Activated naive CD8-positive, alpha-beta T cell treated with anti-CD3 and anti-CD28 coated beads, Interleukin-2, amount 10 ng/mL, durations not matched to agents 7 days and 5 days (primary cell): Measurements from ENCODE around the gene LIM2. TPM values are rescaled to one million over a fixed set of nuclear protein-coding genes. Genes with fewer than 3 reads are reported as not detected.

Experiments
- ATAC-seq: fragments of 150-1000 bp; cut with Tn5 transposase; one replicate; pipeline ENCODE4 v1.10.0; 2021; ENCODE audit warnings: low read depth, moderate library complexity
- POLR2A ChIA-PET: fragments of 350-600 bp; sonication (Branson Sonifier 250); formaldehyde crosslinking; loops from one replicate; lab custom pipeline; 2021; ENCODE audit warnings: antibody characterized with exemption; lab: Charles Lee
- DNase-seq: peaks from one replicate; pipeline ENCODE4 v3.0.0; 2021
- H3K27ac Mint-ChIP-seq: one replicate; pipeline ENCODE4 v1.8.0; 2022; ENCODE audit warnings: mild to moderate bottlenecking, mixed read lengths
- H3K27me3 Mint-ChIP-seq: one replicate; pipeline ENCODE4 v1.8.0; 2022; ENCODE audit warnings: mild to moderate bottlenecking, moderate library complexity, mixed read lengths
- H3K36me3 Mint-ChIP-seq: one replicate; pipeline ENCODE4 v1.8.0; 2021; ENCODE audit warnings: mild to moderate bottlenecking, mixed read lengths
- H3K4me1 Mint-ChIP-seq: one replicate; pipeline ENCODE4 v1.8.0; 2021; ENCODE audit warnings: mixed read lengths
- H3K4me3 Mint-ChIP-seq: one replicate; pipeline ENCODE4 v1.8.0; 2022; ENCODE audit warnings: mild to moderate bottlenecking, moderate library complexity, mixed read lengths
- H3K9me3 Mint-ChIP-seq: one replicate; pipeline ENCODE4 v1.8.0; 2021; ENCODE audit warnings: mixed read lengths
- total RNA-seq, 2 experiments: library from RNA; stranded (reverse); gene quantifications; one replicate each; pipeline ENCODE4 v1.2.3, GENCODE V29; 2021

LIM2 gene
- total RNA-seq, 2 experiments from 2014 or later = not detected

GRCh38 chr19:51389143-51389542 is 1.4 kb upstream of the LIM2 start:
- Mint-ChIP-seq H3K36me3 (no peaks in the 10 kb centered on the region), H3K4me3 (no peak overlapping the region), H3K9me3 (no peaks in the 10 kb centered on the region), H3K27me3 (no peaks in the 10 kb centered on the region), H3K27ac (no peak overlapping the region), H3K4me1 (peaks cover 24% of the 10 kb centered on the region)
- DNase-seq (no peak), ATAC-seq (no peak)
- POLR2A ChIA-PET = no interaction called here

GRCh38 chr19:51386882-51387520 is 773 bp downstream of the LIM2 start:
- ATAC-seq = no peak
- H3K4me1 Mint-ChIP-seq = peaks cover 18% of the 10 kb centered on the region
- H3K4me3 Mint-ChIP-seq = no peak overlapping the region
- no peak overlapping the region for H3K27ac Mint-ChIP-seq
- H3K36me3 Mint-ChIP-seq = no peaks in the 10 kb centered on the region
- no peak for DNase-seq
- no peaks in the 10 kb centered on the region for H3K27me3 Mint-ChIP-seq
- H3K9me3 Mint-ChIP-seq = no peaks in the 10 kb centered on the region
- POLR2A ChIA-PET = no interaction called here

GRCh38 chr19:51382004-51382403 is 5.8 kb downstream of the LIM2 start:
- Mint-ChIP-seq H3K9me3 (peaks cover 6% of the 10 kb centered on the region), H3K4me3 (no peak overlapping the region), H3K36me3 (peaks cover 1% of the 10 kb centered on the region), H3K27me3 (no peaks in the 10 kb centered on the region), H3K4me1 (peaks cover 12% of the 10 kb centered on the region), H3K27ac (no peak overlapping the region)
- POLR2A ChIA-PET = interaction anchor here (1.0 kb wide), 1 partner anchor 14 kb away, joined by 5 read pairs; no protein-coding TSS in a partner anchor
- DNase-seq (no peak), ATAC-seq (no peak)

- H3K9me3 Mint-ChIP-seq = peaks cover 6% of the 10 kb centered on the region
- no peak overlapping the region for H3K4me3 Mint-ChIP-seq
- no peak for DNase-seq
- no peak for ATAC-seq
- peak overlapping the region; percentile 38 for H3K27ac Mint-ChIP-seq
- peaks cover 2% of the 10 kb centered on the region for H3K36me3 Mint-ChIP-seq
- POLR2A ChIA-PET = no interaction called here
- H3K4me1 Mint-ChIP-seq = peaks cover 24% of the 10 kb centered on the region
- H3K27me3 Mint-ChIP-seq = no peaks in the 10 kb centered on the region
Observed at GRCh38 chr19:51380379-51380778, 7.4 kb downstream of the LIM2 start.

- DNase-seq (no peak), ATAC-seq (no peak)
- POLR2A ChIA-PET = interaction anchor here (0.7 to 2.0 kb wide), 2 partner anchors 9 to 31 kb away, joined by 3 to 5 read pairs; partner anchors contain the start of gene CLDND2
- Mint-ChIP-seq H3K27ac (no peak overlapping the region), H3K36me3 (peaks cover 5% of the 10 kb centered on the region), H3K4me3 (no peak overlapping the region), H3K27me3 (no peaks in the 10 kb centered on the region), H3K9me3 (peaks cover 6% of the 10 kb centered on the region), H3K4me1 (peaks cover 51% of the 10 kb centered on the region)
Observed at GRCh38 chr19:51377422-51377821, 10.4 kb downstream of the LIM2 start.

GRCh38 chr19:51375504-51376221 is 12.1 kb downstream of the LIM2 start:
- Mint-ChIP-seq H3K36me3 (peaks cover 8% of the 10 kb centered on the region), H3K27me3 (no peaks in the 10 kb centered on the region), H3K9me3 (peaks cover 4% of the 10 kb centered on the region), H3K27ac (peak overlapping the region; percentile 90), H3K4me3 (peak overlapping the region; percentile 76), H3K4me1 (peaks cover 58% of the 10 kb centered on the region)
- DNase-seq (peak; percentile 51), ATAC-seq (no peak)
- POLR2A ChIA-PET = interaction anchor here (1.0 to 1.5 kb wide), 3 partner anchors 8 to 36 kb away, joined by 3 to 11 read pairs (median 4); no protein-coding TSS in a partner anchor

GRCh38 chr19:51372649-51373504 is 14.9 kb downstream of the LIM2 start, which contains the start of gene NKG7:
Gene NKG7, minus strand, starts transcription at chr19:51372654. Its CDS starts 119 bp downstream, at chr19:51372535.
- Mint-ChIP-seq H3K27ac (peak within 1 kb of the TSS; percentile 99), H3K4me1 (peaks cover 65% of the 10 kb centered on the region), H3K4me3 (peak within 1 kb of the TSS; percentile 85), H3K27me3 (no peaks in the 10 kb centered on the region), H3K9me3 (no peaks in the 10 kb centered on the region), H3K36me3 (peaks cover 13% of the 10 kb centered on the region)
- POLR2A ChIA-PET = interaction anchor here (0.6 to 6.4 kb wide), 10 partner anchors 10 to 69 kb away, joined by 3 to 85 read pairs (median 5); partner anchors contain the start of gene VSIG10L
- ATAC-seq (peak; percentile 84), DNase-seq (peak; percentile 79)

- Mint-ChIP-seq H3K4me1 (peaks cover 65% of the 10 kb centered on the region), H3K9me3 (no peaks in the 10 kb centered on the region), H3K36me3 (peaks cover 13% of the 10 kb centered on the region), H3K27me3 (no peaks in the 10 kb centered on the region), H3K27ac (peak overlapping the region; percentile 99), H3K4me3 (peak overlapping the region; percentile 85)
- POLR2A ChIA-PET = interaction anchor here (0.7 to 6.4 kb wide), 11 partner anchors 9 to 69 kb away, joined by 3 to 85 read pairs (median 5); partner anchors contain the start of gene VSIG10L
- DNase-seq = no peak
- no peak for ATAC-seq
Observed at GRCh38 chr19:51372021-51372648, 15.6 kb downstream of the LIM2 start.

GRCh38 chr19:51371186-51371690 is 16.5 kb downstream of the LIM2 start:
- peak overlapping the region; percentile 99 for H3K27ac Mint-ChIP-seq
- no peaks in the 10 kb centered on the region for H3K9me3 Mint-ChIP-seq
- POLR2A ChIA-PET = interaction anchor here (0.7 to 6.4 kb wide), 5 partner anchors 13 to 40 kb away, joined by 3 to 85 read pairs (median 4); no protein-coding TSS in a partner anchor
- no peaks in the 10 kb centered on the region for H3K27me3 Mint-ChIP-seq
- no peak for DNase-seq
- peaks cover 63% of the 10 kb centered on the region for H3K4me1 Mint-ChIP-seq
- H3K36me3 Mint-ChIP-seq = peaks cover 14% of the 10 kb centered on the region
- H3K4me3 Mint-ChIP-seq = peak overlapping the region; percentile 85
- no peak for ATAC-seq

GRCh38 chr19:51370230-51370629 is 17.5 kb downstream of the LIM2 start:
- no peak for DNase-seq
- Mint-ChIP-seq H3K4me3 (peak overlapping the region; percentile 85), H3K4me1 (peaks cover 58% of the 10 kb centered on the region), H3K27ac (peak overlapping the region; percentile 99), H3K36me3 (peaks cover 14% of the 10 kb centered on the region), H3K9me3 (no peaks in the 10 kb centered on the region), H3K27me3 (no peaks in the 10 kb centered on the region)
- POLR2A ChIA-PET = interaction anchor here (0.7 to 6.4 kb wide), 2 partner anchors 24 to 644 kb away, joined by 3 to 85 read pairs; no protein-coding TSS in a partner anchor
- no peak for ATAC-seq

GRCh38 chr19:51368366-51369282 is 19.1 kb downstream of the LIM2 start, which contains the start of gene CLDND2:
Gene CLDND2, minus strand, starts transcription at chr19:51369003. Its CDS starts 426 bp downstream, at chr19:51368577.
- H3K4me1 Mint-ChIP-seq = peaks cover 54% of the 10 kb centered on the region
- POLR2A ChIA-PET = interaction anchor here (0.7 to 6.4 kb wide), 7 partner anchors 7 to 26 kb away, joined by 3 to 85 read pairs (median 4); partner anchors contain the start of gene LIM2
- no peaks in the 10 kb centered on the region for H3K9me3 Mint-ChIP-seq
- DNase-seq = no peak
- H3K27me3 Mint-ChIP-seq = no peaks in the 10 kb centered on the region
- H3K27ac Mint-ChIP-seq = peak within 1 kb of the TSS; percentile 94
- peaks cover 22% of the 10 kb centered on the region for H3K36me3 Mint-ChIP-seq
- no peak for ATAC-seq
- H3K4me3 Mint-ChIP-seq = peak within 1 kb of the TSS; percentile 94
